ENCODE results near the gene KCNT1. TPM values are rescaled to one million over a fixed set of nuclear protein-coding genes. Genes with fewer than 3 reads are reported as not detected.

Gene KCNT1
- total RNA-seq, 2 donors from 2014 or later = under 0.01 TPM

GRCh38 chr9:135794057-135794335 is 92.0 kb downstream of the KCNT1 start:
- Histone ChIP-seq H3K4me3 (no peak overlapping the region), H3K4me1 (no peaks in the 10 kb centered on the region), H3K36me3 (replicated peaks in 1 of 2; ENCODE audit: insufficient read depth in 1 of 2, low read depth in 2 of 2) (no peaks in the 10 kb centered on the region), H3K27me3 (no peaks in the 10 kb centered on the region), H3K9me3 (no peaks in the 10 kb centered on the region), H3K27ac (no peak overlapping the region)
- no peak for DNase-seq
- no peak for ATAC-seq
- WGBS, 2 donors = 67% methylated on average over 6 of the region's 7 CpGs; no CpG with 5 or more reads in 1 of the 2 donors
- intact Hi-C loops (cut with DNase I) = no loop called here
- TF ChIP-seq CTCF (IDR thresholded peaks at IDR 0.05) (no peak), POLR2A (IDR thresholded peaks at IDR 0.05) (no peak)

GRCh38 chr9:135794361-135794885 is 92.4 kb downstream of the KCNT1 start:
- no peak for DNase-seq
- Histone ChIP-seq H3K27me3 (no peaks in the 10 kb centered on the region), H3K36me3 (replicated peaks in 1 of 2; ENCODE audit: insufficient read depth in 1 of 2, low read depth in 2 of 2) (no peaks in the 10 kb centered on the region), H3K27ac (no peak overlapping the region), H3K4me1 (no peaks in the 10 kb centered on the region), H3K4me3 (no peak overlapping the region), H3K9me3 (no peaks in the 10 kb centered on the region)
- no peak for TF ChIP-seq POLR2A (IDR thresholded peaks at IDR 0.05)
- TF ChIP-seq CTCF (IDR thresholded peaks at IDR 0.05) = no peak
- intact Hi-C loops (cut with DNase I) = no loop called here
- WGBS, 2 donors = 72 to 75% methylated on average over 4 to 14 of the region's 15 CpGs
- no peak for ATAC-seq

- H3K27ac ChIP-seq = no peak overlapping the region
- 78 to 83% methylated on average over 4 of the region's 4 CpGs for WGBS, 2 donors
- intact Hi-C loops (cut with DNase I) = no loop called here
- H3K4me1 ChIP-seq = no peaks in the 10 kb centered on the region
- H3K36me3 ChIP-seq (replicated peaks in 1 of 2; ENCODE audit: insufficient read depth in 1 of 2, low read depth in 2 of 2) = no peaks in the 10 kb centered on the region
- H3K9me3 ChIP-seq = no peaks in the 10 kb centered on the region
- H3K27me3 ChIP-seq = no peaks in the 10 kb centered on the region
- TF ChIP-seq POLR2A (IDR thresholded peaks at IDR 0.05) (no peak), CTCF (IDR thresholded peaks at IDR 0.05) (no peak)
- no peak for DNase-seq
- ATAC-seq = no peak
- H3K4me3 ChIP-seq = no peak overlapping the region
Measured at GRCh38 chr9:135795391-135795790, 93.4 kb downstream of the KCNT1 start.

- Histone ChIP-seq H3K36me3 (replicated peaks in 1 of 2; ENCODE audit: insufficient read depth in 1 of 2, low read depth in 2 of 2) (no peaks in the 10 kb centered on the region), H3K4me1 (no peaks in the 10 kb centered on the region), H3K27ac (no peak overlapping the region), H3K27me3 (no peaks in the 10 kb centered on the region), H3K4me3 (no peak overlapping the region), H3K9me3 (no peaks in the 10 kb centered on the region)
- DNase-seq (no peak), ATAC-seq (no peak)
- intact Hi-C loops (cut with DNase I) = no loop called here
- 47 to 62% methylated on average over 5 to 22 of the region's 22 CpGs for WGBS, 2 donors
- TF ChIP-seq POLR2A (IDR thresholded peaks at IDR 0.05) (no peak), CTCF (IDR thresholded peaks at IDR 0.05) (no peak)
Measured at GRCh38 chr9:135796784-135797485, 95.0 kb downstream of the KCNT1 start.
